H1 (cell line): ENCODE results near the gene GPANK1. TPM values are rescaled to one million over a fixed set of nuclear protein-coding genes. Genes with fewer than 3 reads are reported as not detected.

Experiments used
- CTCF ChIA-PET: fragments of 300-600 bp; sonication (Branson Sonifier 250); formaldehyde crosslinking; loops from one replicate; lab custom pipeline; 2021; ENCODE audit not compliant: partially characterized antibody; lab: Charles Lee
- POLR2A ChIA-PET: fragments of 300-600 bp; sonication (Branson Sonifier 250); formaldehyde crosslinking; loops from one replicate; lab custom pipeline; 2021; ENCODE audit warnings: inconsistent platforms; ENCODE audit not compliant: partially characterized antibody; lab: Charles Lee
- DNase-seq, 2 experiments: peaks; one replicate each; pipeline versions ENCODE4 v3.0.0 to v3.0.0-alpha.2; 2010 to 2022; ENCODE audit warnings: low spot score in 2 of 2, low read depth in 1 of 2, mixed read lengths in 1 of 2
- FAIRE-seq: peaks from 2 replicates; lab custom pipeline; 2011; peaks lifted over from hg19 to GRCh38; lab: Jason Lieb, UNC
- H2AFZ ChIP-seq: 2 replicates; pipeline ENCODE4 v1.8.1; 2012; ENCODE audit warnings: low read length, inconsistent platforms
- H2AK5ac ChIP-seq: 2 replicates; pipeline ENCODE4 v1.6.1; 2013; ENCODE audit warnings: low read depth, low read length
- H2BK120ac ChIP-seq: replicated peaks from 2 replicates; pipeline ENCODE3; 2013; ENCODE audit warnings: low read depth, low read length, inconsistent platforms
- H2BK12ac ChIP-seq: 2 replicates; pipeline ENCODE4 v1.6.1; 2013; ENCODE audit warnings: low read depth, low read length
- H2BK15ac ChIP-seq: 2 replicates; pipeline ENCODE4 v1.6.1; 2013; ENCODE audit warnings: low read length
- H2BK20ac ChIP-seq: 2 replicates; pipeline ENCODE4 v1.6.1; 2013; ENCODE audit warnings: low read length
- H2BK5ac ChIP-seq: 2 replicates; pipeline ENCODE4 v1.6.1; 2013; ENCODE audit warnings: low read depth, low read length
- H3K14ac ChIP-seq: 2 replicates; pipeline ENCODE4 v1.6.1; 2013; ENCODE audit warnings: inconsistent platforms; ENCODE audit not compliant: insufficient read length
- H3K18ac ChIP-seq: 2 replicates; pipeline ENCODE4 v1.6.1; 2013; ENCODE audit warnings: low read length; ENCODE audit errors: extremely low read depth
- H3K23ac ChIP-seq: 2 replicates; pipeline ENCODE4 v1.6.1; 2013; ENCODE audit warnings: inconsistent platforms; ENCODE audit not compliant: insufficient read length
- H3K23me2 ChIP-seq: 2 replicates; pipeline ENCODE4 v1.6.1; 2013; ENCODE audit warnings: low read depth, low read length
- H3K27ac ChIP-seq: 2 replicates; pipeline ENCODE4 v1.6.1; 2011; ENCODE audit warnings: low read depth, low read length, inconsistent platforms
- H3K27me3 ChIP-seq, 4 experiments: replicated peaks in 1 of 4; 1 replicate in 1 of 4; 2 replicates in 3 of 4; pipeline versions ENCODE4 v1.6.1 to v1.8.1; 2011 to 2013; ENCODE audit warnings: low read length in 3 of 4, mild to moderate bottlenecking in 3 of 4, inconsistent platforms in 2 of 4, mixed read lengths in 2 of 4, moderate library complexity in 1 of 4; ENCODE audit not compliant: control insufficient read depth in 3 of 4, insufficient read depth in 3 of 4; ENCODE audit errors: extremely low read depth in 1 of 4
- H3K36me3 ChIP-seq, 4 experiments: 2 replicates each; pipeline versions ENCODE4 v1.6.1 to v1.8.1; 2011 to 2013; ENCODE audit warnings: mild to moderate bottlenecking in 4 of 4, low read length in 3 of 4, moderate library complexity in 2 of 4, control low read depth in 1 of 4, inconsistent platforms in 1 of 4; ENCODE audit not compliant: insufficient read depth in 4 of 4, control insufficient read depth in 2 of 4
- H3K4ac ChIP-seq: replicated peaks from 2 replicates; pipeline ENCODE3; 2013; ENCODE audit warnings: low read length, low read depth, mixed read lengths, inconsistent platforms; ENCODE audit not compliant: insufficient read length
- H3K4me1 ChIP-seq, 4 experiments: replicated peaks in 1 of 4; 1 replicate in 1 of 4; 2 replicates in 3 of 4; pipeline versions ENCODE4 v1.6.1 to v1.8.1; 2011 to 2013; ENCODE audit warnings: low read length in 3 of 4, inconsistent platforms in 2 of 4, mixed read lengths in 1 of 4; ENCODE audit not compliant: insufficient read depth in 4 of 4, control insufficient read depth in 3 of 4
- H3K4me2 ChIP-seq, 2 experiments: 2 replicates each; pipeline versions ENCODE4 v1.6.1 to v1.8.1; 2011 to 2013; ENCODE audit warnings: low read depth in 2 of 2, low read length in 2 of 2, control low read depth in 1 of 2, inconsistent platforms in 1 of 2, mild to moderate bottlenecking in 1 of 2; ENCODE audit not compliant: insufficient read depth in 1 of 2
- H3K4me3 ChIP-seq, 4 experiments: fragments of 200-600, 300-600 bp in 1 of 4; sonication (generic), shearing (Covaris generic), sonication (Bioruptor Twin) in 1 of 4; 2 replicates each; pipeline versions ENCODE4 v1.5.1 to v1.8.1; 2011 to 2016; ENCODE audit warnings: low read length in 4 of 4, low read depth in 3 of 4, control low read depth in 2 of 4, inconsistent platforms in 2 of 4, mild to moderate bottlenecking in 2 of 4, mixed read lengths in 1 of 4, moderate library complexity in 1 of 4; ENCODE audit not compliant: insufficient read depth in 2 of 4; ENCODE audit errors: extremely low read depth in 1 of 4
- H3K56ac ChIP-seq: replicated peaks from 2 replicates; pipeline ENCODE3; 2013; ENCODE audit warnings: low read depth, mild to moderate bottlenecking, mixed read lengths, low read length, inconsistent platforms; ENCODE audit not compliant: insufficient read length
- H3K79me1 ChIP-seq: 2 replicates; pipeline ENCODE4 v1.6.1; 2013; ENCODE audit warnings: low read depth, low read length, control low read depth
- H3K79me2 ChIP-seq, 2 experiments: 2 replicates each; pipeline versions ENCODE4 v1.6.1 to v1.8.1; 2012 to 2013; ENCODE audit warnings: low read length in 2 of 2, mild to moderate bottlenecking in 2 of 2, inconsistent platforms in 1 of 2; ENCODE audit not compliant: insufficient read depth in 2 of 2, control insufficient read depth in 1 of 2
- H3K9ac ChIP-seq, 4 experiments: replicated peaks in 1 of 4; 1 replicate in 1 of 4; 2 replicates in 3 of 4; pipeline versions ENCODE4 v1.6.1 to v1.8.1; 2011 to 2013; ENCODE audit warnings: low read depth in 3 of 4, low read length in 3 of 4, control low read depth in 2 of 4, mild to moderate bottlenecking in 2 of 4, moderate library complexity in 2 of 4, inconsistent platforms in 1 of 4; ENCODE audit errors: extremely low read depth in 1 of 4
- H3K9me3 ChIP-seq, 2 experiments: 2 replicates each; pipeline versions ENCODE4 v1.6.1 to v1.8.1; 2012 to 2013; ENCODE audit warnings: mild to moderate bottlenecking in 2 of 2, moderate library complexity in 2 of 2, control low read depth in 1 of 2, inconsistent platforms in 1 of 2, low read depth in 1 of 2, low read length in 1 of 2, mixed read lengths in 1 of 2; ENCODE audit not compliant: insufficient read depth in 2 of 2
- H4K20me1 ChIP-seq, 2 experiments: replicated peaks in 1 of 2; 2 replicates each; pipeline versions ENCODE3 to v1.8.1; 2011 to 2013; ENCODE audit warnings: inconsistent platforms in 2 of 2, low read length in 2 of 2, mild to moderate bottlenecking in 1 of 2; ENCODE audit not compliant: insufficient read depth in 2 of 2, control insufficient read depth in 1 of 2
- H4K5ac ChIP-seq: 2 replicates; pipeline ENCODE4 v1.6.1; 2013; ENCODE audit warnings: low read length, low read depth, mixed read lengths, inconsistent platforms; ENCODE audit not compliant: insufficient read length
- H4K8ac ChIP-seq: 2 replicates; pipeline ENCODE4 v1.8.0; 2013; ENCODE audit warnings: mild to moderate bottlenecking, moderate library complexity, low read length, inconsistent platforms; ENCODE audit not compliant: insufficient read depth; ENCODE audit errors: extremely low read depth
- H4K91ac ChIP-seq: replicated peaks from 2 replicates; pipeline ENCODE3; 2013; ENCODE audit warnings: low read length, mixed read lengths, inconsistent platforms; ENCODE audit not compliant: insufficient read length
- CTBP2 ChIP-seq: IDR thresholded peaks from 2 replicates; pipeline ENCODE4 v1.7.0; 2011; ENCODE audit warnings: borderline replicate concordance, mild to moderate bottlenecking, moderate library complexity, mixed read lengths, low read length; ENCODE audit not compliant: insufficient read depth, insufficient read length
- RAD21 ChIP-seq, 2 experiments: IDR thresholded peaks in 1 of 2; conservative IDR thresholded peaks in 1 of 2; 2 replicates each; pipeline ENCODE4 v1.6.1; 2011; ENCODE audit warnings: low read depth in 2 of 2, low read length in 2 of 2, improper control_type of control experiment in 1 of 2, inconsistent platforms in 1 of 2, mild to moderate bottlenecking in 1 of 2, moderate library complexity in 1 of 2
- RFX5 ChIP-seq: IDR thresholded peaks from 2 replicates; pipeline ENCODE4 v1.6.1; 2011; ENCODE audit warnings: low read depth, low read length, improper control_type of control experiment, borderline replicate concordance
- WGBS, 2 experiments: shearing (Covaris generic) in 1 of 2; methylation state at CpG; one replicate each; pipeline versions ENCODE4 v1.1.6 to v1.1.7; 2013 to 2015; ENCODE audit warnings: low lambda C conversion rate in 2 of 2, mixed read lengths in 2 of 2, inconsistent platforms in 1 of 2, low coverage in 1 of 2, missing lambda C conversion rate in 1 of 2; ENCODE audit not compliant: insufficient replicate concordance in 2 of 2, insufficient coverage in 1 of 2, insufficient read length in 1 of 2; ENCODE audit errors: extremely low coverage in 1 of 2, missing lambda C conversion rate in 1 of 2; 5-methylcytosine and 5-hydroxymethylcytosine counted together
- polyA plus RNA-seq, 7 experiments: library from polyadenylated mRNA; depleted of rRNA in 3 of 7; stranded (reverse) in 5 of 7; unstranded in 2 of 7; fragments of >200 nt in 5 of 7; fragments of 200-250 nt in 2 of 7; gene quantifications; 1 replicate in 5 of 7; 2 replicates in 1 of 7; 4 replicates in 1 of 7; pipeline versions ENCODE4 v1.2.1 to v1.2.3, GENCODE V29; 2011 to 2013; ENCODE audit warnings: missing spikeins in 2 of 7, mixed read lengths in 2 of 7
- total RNA-seq: library from RNA; stranded (reverse); fragmentation: NEBNext Ultra II Directional; extraction: Animal tissue kit (Norgen Biotek cat#: 25700); gene quantifications from 2 replicates; pipeline ENCODE4 v1.2.1, GENCODE V29; 2021

The GPANK1 gene
- total and polyA plus RNA-seq, 2 of the 8 experiments (the other 6 are each of a cell fraction or from before 2014, with no cell fraction given), result 24.5 to 30.2 TPM

- Histone ChIP-seq H2AK5ac (no peak overlapping the region), H3K56ac (no peak overlapping the region), H2BK120ac (no peak overlapping the region), H2BK15ac (no peak overlapping the region), H3K18ac (no peak overlapping the region), H3K9ac (no peak overlapping the region), H3K4me1 (no peaks in the 10 kb centered on the region), H3K23me2 (no peaks in the 10 kb centered on the region), H3K4ac (no peak overlapping the region), H3K9me3 (no peaks in the 10 kb centered on the region), H2BK20ac (no peak overlapping the region), H3K4me2 (no peak overlapping the region), H3K27me3 (no peaks in the 10 kb centered on the region), H3K14ac (no peak overlapping the region), H3K27ac (no peak overlapping the region), H3K79me2 (no peaks in the 10 kb centered on the region; a peak in 1 of 4 replicates), H2BK5ac (no peak overlapping the region), H4K91ac (no peak overlapping the region), H4K8ac (0 out of 2 replicates have a peak overlapping the region, but pooled peaks have one; percentile 9), H4K20me1 (peaks cover 19 to 21% of the 10 kb centered on the region in 2 experiments), H3K4me3 (no peak overlapping the region), H2BK12ac (no peak overlapping the region), H4K5ac (no peak overlapping the region), H3K23ac (no peak overlapping the region), H3K79me1 (peaks cover 9% of the 10 kb centered on the region; the same call in 1 of the 2 replicates), H2AFZ (no peak overlapping the region), H3K36me3 (peaks cover 64 to 98% (median 83%) of the 10 kb centered on the region in 4 experiments)
- POLR2A ChIA-PET, result interaction anchor here (0.7 to 34.9 kb wide), 11 partner anchors 10 to 161 kb away, joined by 3 to 883 read pairs (median 4); partner anchors contain the start of genes APOM, ATP6V1G2, BAG6 and C6orf47
- CTCF ChIA-PET, result interaction anchor here (1.0 to 3.0 kb wide), 7 partner anchors 8 to 317 kb away, joined by 3 to 11 read pairs (median 6); partner anchors contain the start of genes BAG6 and GPANK1
- no peak for FAIRE-seq
- no peak for DNase-seq
- TF ChIP-seq RFX5 (no peak), CTBP2 (no peak), RAD21 (IDR thresholded peaks at IDR 0.05 in 1 of 2, conservative IDR thresholded peaks at IDR 0.05 in 1 of 2; ENCODE audit: low read depth in 2 of 2, low read length in 2 of 2) (no peak)
- 86% methylated on average over 11 of the region's 11 CpGs; no CpG with 5 or more reads in 1 of the 2 experiments for WGBS, 2 experiments
These were observed 29.7 kb downstream of the GPANK1 start for GRCh38 chr6:31634969-31635575.
